T-helper 17 cell (primary cell): ENCODE data around the gene DOCK11. TPM values are rescaled to one million over a fixed set of nuclear protein-coding genes. Genes with fewer than 3 reads are reported as not detected.
A peak's percentile ranks its signal among the peaks of the same experiment; 100 is the strongest.
"Not testable (repeated sequence)": the region's sequence is repeated elsewhere in the genome, so short reads cannot be mapped to it uniquely, and the experiment has no call there.

Experiments used
- ATAC-seq: fragments of 150-1000 bp; cut with Tn5 transposase; 2 replicates; pipeline ENCODE4 v1.10.0; 2021; ENCODE audit warnings: mild to moderate bottlenecking, moderate library complexity
- DNase-seq, 3 donors: peaks; one replicate each; pipeline versions ENCODE4 v3.0.0 to v3.0.0-alpha.2; 2020 to 2021
- H3K9me3 ChIP-seq: one replicate; pipeline ENCODE4 v1.7.0; 2013; ENCODE audit warnings: low read length, mild to moderate bottlenecking; ENCODE audit not compliant: control insufficient read depth, poor library complexity, severe bottlenecking
- H3K27ac Mint-ChIP-seq: one replicate; pipeline ENCODE4 v1.8.0; 2022; ENCODE audit warnings: mild to moderate bottlenecking, moderate library complexity, mixed read lengths
- H3K27me3 Mint-ChIP-seq: one replicate; pipeline ENCODE4 v1.8.0; 2022; ENCODE audit warnings: mixed read lengths
- H3K36me3 Mint-ChIP-seq: one replicate; pipeline ENCODE4 v1.8.0; 2022; ENCODE audit warnings: low read depth, mixed read lengths
- H3K4me1 Mint-ChIP-seq: one replicate; pipeline ENCODE4 v1.8.0; 2022; ENCODE audit warnings: mild to moderate bottlenecking, mixed read lengths
- H3K4me3 Mint-ChIP-seq: one replicate; pipeline ENCODE4 v1.8.0; 2022; ENCODE audit warnings: mild to moderate bottlenecking, moderate library complexity, mixed read lengths
- total RNA-seq, 4 donors: library from RNA in 2 of 4; stranded (reverse) in 2 of 4; gene quantifications; one replicate each; pipeline ENCODE4 v1.2.3 and lab custom pipeline; 2022 to 2026

Gene DOCK11
- total RNA-seq, 2 donors from 2014 or later, result 86.3 to 92.6 TPM

DNA sequence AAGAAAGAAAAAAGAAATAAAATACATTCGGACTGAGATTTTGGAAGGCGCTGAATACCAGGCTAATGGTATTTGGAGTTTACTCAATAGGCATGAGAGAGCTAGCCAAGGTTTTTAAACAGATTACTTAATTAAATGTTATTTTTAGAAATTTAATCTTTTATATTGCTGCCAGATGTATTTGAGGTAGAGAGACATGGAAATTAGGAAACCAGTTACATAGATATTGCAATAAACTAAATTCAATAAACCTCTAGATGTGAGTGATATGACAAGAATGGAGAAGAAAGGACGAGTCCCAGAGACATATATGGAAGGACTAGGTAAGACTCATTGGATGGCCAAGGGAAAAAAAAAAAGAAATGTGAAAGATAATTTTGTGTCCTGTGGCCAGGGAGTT lies 193.3 kb downstream of the DOCK11 start:
- no peak for DNase-seq
- H3K27me3 Mint-ChIP-seq, result no peaks in the 10 kb centered on the region
- H3K4me1 Mint-ChIP-seq, result peaks cover 2% of the 10 kb centered on the region
- H3K4me3 Mint-ChIP-seq, result peak overlapping the region; percentile 53
- H3K36me3 Mint-ChIP-seq, result peaks cover 2% of the 10 kb centered on the region
- no peaks in the 10 kb centered on the region for H3K9me3 ChIP-seq
- ATAC-seq, result no peak
- no peak overlapping the region for H3K27ac Mint-ChIP-seq

DNA sequence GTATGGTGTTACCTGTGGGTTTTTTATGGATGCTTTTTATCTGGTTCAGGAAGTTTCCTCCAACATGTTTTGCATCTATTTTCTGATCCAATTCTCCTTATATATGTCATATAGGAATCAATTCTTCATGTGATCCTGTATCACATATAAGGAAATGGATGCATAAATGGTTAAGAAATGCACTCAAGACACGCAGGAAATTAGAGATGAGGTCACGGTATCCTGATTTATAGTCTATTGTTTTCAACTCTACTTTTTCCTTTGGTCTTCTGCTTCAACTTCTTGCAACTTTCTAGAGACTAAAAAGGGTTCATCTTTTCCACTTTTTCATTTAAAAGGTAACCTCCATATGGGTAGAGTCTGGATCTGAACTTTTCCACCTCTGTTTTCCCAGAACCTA lies 198.2 kb downstream of the DOCK11 start:
- no peaks in the 10 kb centered on the region for H3K9me3 ChIP-seq
- peaks cover 4% of the 10 kb centered on the region for H3K4me1 Mint-ChIP-seq

DNA sequence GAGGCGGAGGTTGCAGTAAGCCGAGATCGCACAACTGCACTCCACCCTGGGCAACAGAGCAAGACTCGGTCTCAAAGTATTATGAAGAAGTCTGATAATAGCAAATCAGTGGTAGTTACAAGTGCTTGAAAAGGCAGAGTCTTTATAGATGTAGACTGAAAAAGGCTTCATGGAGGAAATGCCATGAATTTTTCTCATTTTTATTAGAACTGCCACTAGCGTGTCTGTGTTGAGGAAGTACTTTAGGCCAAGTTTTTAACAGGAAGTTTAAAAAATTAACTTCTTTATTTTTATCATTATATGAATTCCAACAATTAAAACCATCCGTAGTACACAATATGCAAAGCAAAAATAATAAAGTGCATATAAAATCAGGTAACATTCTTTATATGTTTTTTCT lies 199.0 kb downstream of the DOCK11 start:
- H3K27ac Mint-ChIP-seq, result no peak overlapping the region
- H3K27me3 Mint-ChIP-seq, result no peaks in the 10 kb centered on the region
- no peaks in the 10 kb centered on the region for H3K9me3 ChIP-seq
- peaks cover 2% of the 10 kb centered on the region for H3K4me1 Mint-ChIP-seq
- DNase-seq (no peak), ATAC-seq (no peak)
- no peak overlapping the region for H3K4me3 Mint-ChIP-seq
- no peaks in the 10 kb centered on the region for H3K36me3 Mint-ChIP-seq

More for the DNA sequence above, 198.2 kb downstream of the DOCK11 start:
- no peak for DNase-seq
- no peak for ATAC-seq
- Mint-ChIP-seq H3K36me3 (peaks cover 2% of the 10 kb centered on the region), H3K27ac (no peak overlapping the region), H3K27me3 (no peaks in the 10 kb centered on the region), H3K4me3 (no peak overlapping the region)

DNA sequence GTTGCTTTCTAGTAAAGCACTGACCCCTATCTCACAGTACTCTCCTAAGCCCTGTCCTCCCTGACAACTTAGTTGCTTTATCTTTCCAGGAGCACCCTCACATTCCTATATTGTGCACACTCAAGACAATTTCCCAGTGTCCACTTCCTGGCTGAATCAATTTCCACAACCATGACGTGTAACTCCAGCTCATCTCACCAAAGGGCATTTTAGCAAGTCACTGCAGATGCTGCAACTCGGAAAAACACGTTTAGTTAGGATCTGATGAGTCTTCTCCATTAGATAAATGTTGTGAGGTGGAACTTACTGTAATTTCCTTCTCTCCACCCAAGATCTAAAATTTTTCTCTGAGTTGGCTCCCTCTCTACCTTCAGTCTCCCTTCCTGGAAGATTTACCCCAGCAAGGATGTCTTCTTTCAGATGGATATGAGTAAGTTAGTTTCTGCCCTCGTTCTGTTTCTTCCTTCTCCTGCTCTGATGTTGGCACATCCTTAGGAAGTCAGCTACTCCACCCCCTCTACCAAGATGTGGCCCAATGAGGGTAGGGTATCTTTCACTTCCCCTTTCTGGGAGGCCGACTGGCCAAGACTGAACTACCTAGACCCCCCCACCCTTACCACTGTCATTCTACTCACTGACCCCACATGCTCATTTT lies 203.0 kb downstream of the DOCK11 start:
- no peak overlapping the region for H3K4me3 Mint-ChIP-seq
- H3K27me3 Mint-ChIP-seq, result no peaks in the 10 kb centered on the region
- peak overlapping the region; percentile 55 for H3K27ac Mint-ChIP-seq
- ATAC-seq (no peak), DNase-seq (no peak)
- H3K36me3 Mint-ChIP-seq, result no peaks in the 10 kb centered on the region
- H3K9me3 ChIP-seq, result no peaks in the 10 kb centered on the region
- H3K4me1 Mint-ChIP-seq, result peaks cover 2% of the 10 kb centered on the region

DNA sequence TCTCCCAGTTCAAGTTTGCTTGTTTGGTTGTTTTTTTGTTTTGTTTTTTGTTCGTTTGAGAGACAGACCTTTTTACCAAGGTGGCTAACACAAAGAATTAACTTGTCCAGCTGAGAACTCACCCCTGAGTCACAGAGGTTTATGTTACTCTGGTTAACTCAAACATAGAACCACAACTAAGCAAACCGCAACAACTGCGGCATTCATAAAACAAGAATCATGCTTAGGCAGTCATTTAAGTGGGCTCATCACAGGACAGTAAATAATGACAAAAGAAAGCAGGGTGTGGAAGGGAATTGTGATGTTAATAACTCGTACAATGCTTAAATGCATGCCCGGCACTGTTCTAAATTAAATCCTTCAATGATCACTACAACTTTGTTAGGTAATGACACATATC lies 207.1 kb downstream of the DOCK11 start:
- H3K9me3 ChIP-seq, result no peaks in the 10 kb centered on the region
- no peaks in the 10 kb centered on the region for H3K4me1 Mint-ChIP-seq
- no peaks in the 10 kb centered on the region for H3K36me3 Mint-ChIP-seq
- no peak for DNase-seq
- no peaks in the 10 kb centered on the region for H3K27me3 Mint-ChIP-seq
- H3K4me3 Mint-ChIP-seq, result no peak overlapping the region
- ATAC-seq, result no peak
- H3K27ac Mint-ChIP-seq, result no peak overlapping the region

DNA sequence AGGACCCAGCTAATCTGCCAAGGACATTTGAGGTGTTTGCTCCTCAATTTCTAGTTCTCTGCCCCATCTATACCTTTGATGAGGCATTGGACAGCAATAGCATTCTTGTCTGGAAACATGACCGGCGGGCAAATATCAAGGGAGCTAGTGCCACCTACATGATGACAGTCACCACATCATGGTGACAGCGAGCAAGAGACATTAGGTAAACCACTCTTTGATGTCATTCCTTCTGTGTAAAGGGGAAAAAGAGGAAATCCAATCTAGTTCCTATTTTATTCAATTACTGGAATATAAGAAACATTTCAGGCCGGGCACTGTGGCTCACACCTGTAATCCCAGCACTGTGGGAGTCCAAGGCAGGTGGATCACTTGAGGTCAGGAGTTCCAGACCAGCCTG lies 211.1 kb downstream of the DOCK11 start:
- H3K27me3 Mint-ChIP-seq, result no peaks in the 10 kb centered on the region
- H3K36me3 Mint-ChIP-seq, result no peaks in the 10 kb centered on the region
- peaks cover 2% of the 10 kb centered on the region for H3K4me1 Mint-ChIP-seq
- DNase-seq (no peak), ATAC-seq (no peak)
- H3K9me3 ChIP-seq, result no peaks in the 10 kb centered on the region
- no peak overlapping the region for H3K4me3 Mint-ChIP-seq
- no peak overlapping the region for H3K27ac Mint-ChIP-seq

DNA sequence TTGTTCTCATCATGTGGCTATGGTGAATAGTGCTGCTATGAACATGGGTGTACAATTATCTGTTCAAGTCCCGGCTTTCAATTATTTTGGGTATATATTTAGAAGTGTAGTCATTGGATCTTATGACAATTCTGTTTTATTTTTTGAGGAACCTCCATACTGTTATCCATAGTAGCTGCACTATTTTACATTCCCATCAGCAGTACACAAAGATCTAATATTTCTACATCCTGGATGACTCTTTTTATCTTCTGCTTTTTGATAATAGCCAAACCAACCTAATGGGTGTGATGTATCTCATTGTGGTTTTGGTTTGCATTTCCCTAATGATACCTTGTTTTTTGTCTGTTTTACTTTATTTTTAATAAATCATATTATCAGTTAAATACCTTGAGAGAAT lies 218.9 kb downstream of the DOCK11 start:
- no peaks in the 10 kb centered on the region for H3K9me3 ChIP-seq
- H3K36me3 Mint-ChIP-seq, result no peaks in the 10 kb centered on the region
- peaks cover 3% of the 10 kb centered on the region for H3K4me1 Mint-ChIP-seq
- DNase-seq (no peak), ATAC-seq (no peak)
- no peak overlapping the region for H3K4me3 Mint-ChIP-seq
- H3K27ac Mint-ChIP-seq, result no peak overlapping the region
- H3K27me3 Mint-ChIP-seq, result peaks cover 11% of the 10 kb centered on the region

DNA sequence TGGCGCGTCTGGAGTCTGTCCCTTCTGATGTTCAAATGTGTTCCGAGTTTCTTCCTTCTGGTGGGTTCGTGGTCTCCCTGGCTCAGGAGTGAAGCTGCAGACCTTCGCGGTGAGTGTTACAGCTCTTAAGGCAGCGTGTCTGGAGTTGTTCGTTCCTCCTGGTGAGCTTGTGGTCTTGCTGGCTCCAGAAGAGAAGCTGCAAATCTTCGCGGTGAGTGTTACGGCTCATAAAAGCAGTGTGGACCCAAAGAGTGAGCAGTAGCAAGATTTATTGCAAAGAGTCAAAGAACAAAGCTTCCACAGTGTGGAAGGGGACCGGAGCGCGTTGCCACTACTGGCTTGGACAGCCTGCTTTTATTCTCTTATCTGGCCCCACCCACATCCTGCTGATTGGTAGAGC lies 220.3 kb downstream of the DOCK11 start:
- H3K4me1 Mint-ChIP-seq, ATAC-seq, H3K36me3 Mint-ChIP-seq, DNase-seq, H3K4me3 Mint-ChIP-seq, H3K27ac Mint-ChIP-seq, H3K9me3 ChIP-seq: not testable (repeated sequence)
- H3K27me3 Mint-ChIP-seq, result peaks cover 17% of the 10 kb centered on the region

DNA sequence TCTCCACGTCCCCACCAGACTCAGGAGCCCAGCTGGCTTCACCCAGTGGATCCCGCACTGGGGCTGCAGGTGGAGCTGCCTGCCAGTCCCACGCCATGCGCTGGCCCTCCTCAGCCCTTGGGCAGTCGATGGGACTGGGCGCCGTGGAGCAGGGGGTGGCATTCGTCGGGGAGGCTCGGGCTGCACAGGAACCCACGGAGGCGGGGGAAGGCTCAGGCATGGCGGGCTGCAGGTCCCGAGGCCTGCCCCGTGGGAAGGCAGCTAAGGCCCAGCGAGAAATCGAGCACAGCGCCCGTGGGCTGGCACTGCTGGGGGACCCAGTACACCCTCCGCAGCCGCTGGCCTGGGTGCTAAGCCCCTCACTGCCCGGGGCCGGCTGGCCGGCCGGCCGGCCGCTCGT lies 221.2 kb downstream of the DOCK11 start:
- not testable (repeated sequence) for ATAC-seq, H3K36me3 Mint-ChIP-seq, H3K27ac Mint-ChIP-seq, DNase-seq, H3K4me3 Mint-ChIP-seq, H3K9me3 ChIP-seq, H3K4me1 Mint-ChIP-seq
- H3K27me3 Mint-ChIP-seq, result peaks cover 17% of the 10 kb centered on the region

DNA sequence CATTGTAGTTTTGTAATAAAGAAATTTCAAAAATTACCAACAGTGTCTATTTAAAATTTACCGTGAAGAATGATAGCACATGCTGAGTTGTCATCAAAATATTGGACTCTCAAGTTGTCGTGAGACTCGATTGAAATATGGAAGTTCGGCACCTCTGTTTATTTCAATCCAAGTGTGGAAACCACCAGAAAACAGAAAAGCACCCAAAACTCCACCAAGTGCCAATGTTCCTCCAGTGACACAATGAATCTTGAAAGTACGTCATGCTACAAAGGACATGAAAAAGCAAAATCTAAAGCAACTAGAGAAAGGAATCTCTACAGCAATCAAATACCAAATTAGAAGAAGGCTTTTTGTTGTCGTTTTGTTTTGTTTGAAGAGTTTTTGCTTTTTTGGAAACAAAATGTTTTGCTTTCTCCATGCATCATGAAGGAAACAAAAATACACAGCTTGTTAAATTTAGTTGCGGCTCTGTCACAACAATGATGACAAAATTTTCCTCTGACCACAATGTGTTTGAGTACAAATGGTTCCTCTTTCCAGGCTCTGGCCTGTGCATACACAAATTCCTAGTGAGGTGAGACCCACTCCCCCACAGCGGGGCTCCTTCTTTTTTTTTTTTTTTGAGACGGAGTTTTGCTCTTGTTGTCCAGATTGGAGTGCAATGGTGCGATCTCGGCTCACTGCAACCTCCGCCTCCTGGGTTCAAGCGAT lies 222.2 kb downstream of the DOCK11 start:
- no peak for DNase-seq
- H3K27me3 Mint-ChIP-seq, result peaks cover 17% of the 10 kb centered on the region
- H3K9me3 ChIP-seq, result no peaks in the 10 kb centered on the region
- H3K4me1 Mint-ChIP-seq, result peaks cover 3% of the 10 kb centered on the region
- no peak for ATAC-seq
- no peaks in the 10 kb centered on the region for H3K36me3 Mint-ChIP-seq
- H3K4me3 Mint-ChIP-seq, result no peak overlapping the region
- no peak overlapping the region for H3K27ac Mint-ChIP-seq

DNA sequence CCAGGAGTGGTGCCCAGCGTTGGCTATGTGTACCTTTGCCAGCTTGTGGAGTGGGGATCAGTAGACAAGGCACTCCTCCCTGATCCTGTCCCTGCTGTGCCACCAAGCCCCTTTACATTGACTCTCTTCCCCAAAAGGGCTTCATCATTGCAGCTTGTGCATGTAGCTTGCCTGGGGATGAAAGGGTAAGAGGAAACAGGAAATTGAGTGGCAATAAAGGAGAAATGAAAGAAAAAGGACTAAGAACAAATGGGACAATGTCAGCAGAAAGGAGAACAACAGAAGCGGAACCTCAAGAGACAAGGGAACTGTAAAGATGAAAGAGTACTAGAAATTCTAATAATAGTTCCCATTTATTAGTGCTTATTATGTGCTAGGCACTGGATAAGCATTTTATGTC lies 223.1 kb downstream of the DOCK11 start:
- Mint-ChIP-seq H3K27me3 (peaks cover 17% of the 10 kb centered on the region), H3K27ac (no peak overlapping the region), H3K4me3 (no peak overlapping the region), H3K36me3 (no peaks in the 10 kb centered on the region), H3K4me1 (peaks cover 3% of the 10 kb centered on the region)
- ATAC-seq (no peak), DNase-seq (no peak)
- no peaks in the 10 kb centered on the region for H3K9me3 ChIP-seq

DNA sequence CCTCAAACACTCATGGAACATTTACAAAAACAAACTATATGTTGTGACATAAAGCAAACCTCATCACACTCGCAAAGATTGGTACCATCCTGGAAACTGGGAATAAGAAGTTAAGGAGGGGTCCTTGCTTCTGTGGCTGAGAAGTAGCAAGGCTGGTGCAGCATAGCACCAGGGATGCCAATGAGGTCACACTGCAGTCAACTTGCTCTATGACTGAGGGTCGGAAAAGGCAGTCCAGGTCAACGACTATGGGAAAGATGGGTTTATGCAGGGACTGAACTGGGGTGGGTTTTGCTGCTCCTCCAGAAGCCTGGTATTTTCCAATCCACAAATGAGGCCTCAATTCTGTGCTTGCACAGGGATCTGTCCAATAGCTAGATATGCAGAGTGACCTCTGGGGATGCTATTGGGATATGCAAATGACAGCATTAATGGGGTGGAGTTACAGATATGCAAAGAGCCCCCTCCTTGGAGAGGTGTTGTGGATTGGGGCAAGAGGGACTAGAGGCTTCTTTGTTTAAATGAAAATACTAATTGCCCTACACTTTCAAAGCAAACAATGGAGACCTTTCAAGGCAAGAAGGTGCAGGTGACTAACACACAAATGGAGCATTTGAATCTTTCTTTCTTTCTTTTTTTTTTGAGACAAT lies 224.6 kb downstream of the DOCK11 start:
- ATAC-seq (no peak), DNase-seq (no peak)
- H3K27me3 Mint-ChIP-seq, result peaks cover 17% of the 10 kb centered on the region
- H3K4me3 Mint-ChIP-seq, result no peak overlapping the region
- no peak overlapping the region for H3K27ac Mint-ChIP-seq
- H3K4me1 Mint-ChIP-seq, result peaks cover 3% of the 10 kb centered on the region
- no peaks in the 10 kb centered on the region for H3K9me3 ChIP-seq
- H3K36me3 Mint-ChIP-seq, result no peaks in the 10 kb centered on the region

DNA sequence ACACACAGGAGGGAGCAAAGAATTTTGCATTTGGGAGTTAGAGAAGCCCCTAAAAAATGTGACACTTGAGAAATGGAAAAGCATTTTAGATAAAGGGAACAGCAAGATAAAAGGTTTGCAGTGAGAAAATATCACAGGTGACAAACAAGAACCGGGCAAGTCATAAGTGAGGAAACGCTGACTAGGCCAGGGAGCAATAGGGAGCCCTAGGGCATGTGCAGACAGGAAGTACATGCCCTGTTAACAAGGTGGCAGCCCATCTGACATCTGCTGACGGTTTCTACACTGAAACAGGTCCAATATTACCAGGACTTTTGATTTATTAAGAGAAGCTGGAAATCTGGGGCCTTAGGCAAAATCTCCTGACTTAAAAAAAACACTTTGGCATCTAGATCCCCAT lies 227.8 kb downstream of the DOCK11 start:
- Mint-ChIP-seq H3K27ac (no peak overlapping the region), H3K36me3 (no peaks in the 10 kb centered on the region), H3K4me3 (no peak overlapping the region), H3K27me3 (peaks cover 11% of the 10 kb centered on the region), H3K4me1 (peaks cover 3% of the 10 kb centered on the region)
- ATAC-seq (no peak), DNase-seq (no peak)
- no peaks in the 10 kb centered on the region for H3K9me3 ChIP-seq
